ENCODE measurements around the gene SERPINE3. TPM values are rescaled to one million over a fixed set of nuclear protein-coding genes. Genes with fewer than 3 reads are reported as not detected.

The SERPINE3 gene
- total RNA-seq, result not detected in 2 replicates

DNA sequence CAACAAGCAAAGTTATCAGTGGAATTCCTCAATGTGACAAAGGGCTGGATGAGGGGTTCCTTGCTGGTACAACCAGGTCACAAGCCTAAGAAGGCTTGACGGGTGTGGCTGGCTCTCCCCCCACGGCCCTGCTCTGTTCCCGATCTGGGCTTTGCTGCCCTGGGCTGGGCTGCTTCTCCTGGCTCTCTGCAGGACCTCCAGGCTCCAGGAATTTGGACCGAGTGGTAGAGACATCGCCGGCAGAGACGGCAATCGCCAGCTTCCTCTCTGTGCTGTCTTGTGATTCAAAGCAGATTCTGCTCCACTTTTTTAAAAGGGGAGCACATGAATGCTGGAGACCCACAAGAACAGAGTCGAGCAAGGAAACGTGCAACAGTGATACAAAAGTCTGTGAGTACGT lies at the start of gene SERPINE3:
Gene SERPINE3, plus strand, starts transcription at position 338 of the 400 bp plus-strand sequence. CDS start 1,401 bp downstream, outside the sequence.

Other genes starting within 250 kb of the SERPINE3 start
- gene C13orf42, start 228.4 kb upstream of the SERPINE3 start, total RNA-seq, result not detected in 2 replicates
- gene FAM124A, start 117.3 kb upstream of the SERPINE3 start, total RNA-seq, result 1.3 and 1.7 TPM in 2 replicates
- 43.0 and 45.4 TPM in 2 replicates for gene INTS6, start 113.3 kb downstream of the SERPINE3 start, total RNA-seq
- gene WDFY2, start 244.8 kb downstream of the SERPINE3 start, total RNA-seq, result 3.8 and 4.1 TPM in 2 replicates

Measured in smooth muscle cell of bladder (primary cell).